Measurements from ENCODE around the gene TENM3. TPM values are rescaled to one million over a fixed set of nuclear protein-coding genes. Genes with fewer than 3 reads are reported as not detected.
A peak's percentile ranks its signal among the peaks of the same experiment; 100 is the strongest.

TENM3 gene
- total and polyA plus RNA-seq, 2 donors (not counting 3 experiments of a cell fraction or from before 2014, with no cell fraction given) = 3.2 to 6.2 TPM

DNA sequence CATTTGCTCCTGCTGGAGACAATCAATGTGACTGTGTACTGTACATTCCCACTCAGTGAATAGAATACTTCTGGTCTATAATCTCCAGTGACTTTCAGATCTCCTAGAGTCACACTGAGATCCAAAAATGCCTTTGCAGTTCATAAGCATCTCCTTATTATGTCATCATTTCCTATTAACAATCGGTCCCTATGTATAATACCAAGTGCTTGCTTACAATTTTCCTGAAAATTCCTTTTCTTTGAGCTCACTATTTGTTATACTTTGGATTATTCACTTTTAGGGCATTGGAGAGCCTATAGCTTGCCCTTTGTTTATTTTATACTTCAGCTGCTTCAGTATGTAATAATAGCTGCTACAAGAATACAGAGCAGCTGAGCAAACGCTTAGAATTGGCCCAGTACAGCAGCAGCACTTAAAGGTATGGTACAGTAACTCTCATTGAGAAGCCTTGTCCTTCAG is 361.0 kb downstream of the TENM3 start:
- Histone ChIP-seq H3K4me3 (replicated peaks in 1 of 3; ENCODE audit: insufficient read depth in 1 of 3, low read depth in 1 of 3, low read length in 3 of 3) (peak overlapping the region in 1 of 3 experiments; percentile 43), H2AFZ (ENCODE audit: low read depth, low read length) (no peak overlapping the region), H3K9me3 (replicated peaks; ENCODE audit: control insufficient read depth, insufficient read depth, low read length) (no peaks in the 10 kb centered on the region), H3K4me2 (ENCODE audit: insufficient read depth, low read length) (peak overlapping the region; percentile 94), H3K79me2 (ENCODE audit: control insufficient read depth, insufficient read depth, low read length) (no peaks in the 10 kb centered on the region), H3K36me3 (ENCODE audit: control insufficient read depth in 2 of 2, extremely low read depth in 1 of 2, insufficient read depth in 2 of 2, low read length in 2 of 2) (no peaks in the 10 kb centered on the region), H3K9me1 (replicated peaks; ENCODE audit: control insufficient read depth, extremely low read depth, insufficient read depth, low read length) (no peaks in the 10 kb centered on the region), H4K20me1 (replicated peaks; ENCODE audit: control insufficient read depth, extremely low read depth, insufficient read depth, low read length) (no peaks in the 10 kb centered on the region), H3K9ac (replicated peaks; ENCODE audit: extremely low read depth, insufficient read depth, low read length) (peak overlapping the region; percentile 93), H3K27ac (ENCODE audit: insufficient read depth, low read depth, low read length) (peak overlapping the region; percentile 99), H3K27me3 (ENCODE audit: control insufficient read depth in 2 of 2, insufficient read depth in 2 of 2, low read length in 2 of 2) (no peaks in the 10 kb centered on the region), H3K4me1 (ENCODE audit: control insufficient read depth, extremely low read depth, insufficient read depth, low read length) (peaks cover 30% of the 10 kb centered on the region)
- DNase-seq (ENCODE audit: low read depth, low spot score) (peak; percentile 88), FAIRE-seq (peak; percentile 81)
- CTCF ChIA-PET = interaction anchor here (0.7 to 3.2 kb wide), 8 partner anchors 10 to 202 kb away, joined by 3 to 22 read pairs (median 4); no protein-coding TSS in a partner anchor
- POLR2A ChIA-PET = interaction anchor here (0.6 to 3.3 kb wide), 3 partner anchors 11 to 148 kb away, joined by 3 to 37 read pairs (median 5); no protein-coding TSS in a partner anchor
- dilution Hi-C loops (cut with MboI; ENCODE audit: extremely low pct_ligation_motif_present, low sequenced_read_pairs) (no loop called here), intact Hi-C loops (cut with micrococcal nuclease) (loop anchor here (1.0 to 10.0 kb wide), 6 partner anchors 10 to 901 kb away; partner anchors contain the start of gene ING2)
- BruUV-seq (replicated peaks) = no TSS peak
- no peak for TF ChIP-seq EZH2 (IDR thresholded peaks at IDR 0.05; ENCODE audit: borderline replicate concordance, low read depth, low read length, severe bottlenecking)
- TF ChIP-seq GATA2 (IDR thresholded peaks at IDR 0.05; ENCODE audit: insufficient read depth, insufficient read length, low read depth, low read length) = no peak
- TF ChIP-seq MYC (IDR thresholded peaks at IDR 0.05; ENCODE audit: low read depth, low read length) = no peak
- TF ChIP-seq FOS (IDR thresholded peaks at IDR 0.05; ENCODE audit: borderline replicate concordance, insufficient read depth, low read length) = peak; percentile 75
- peak; percentile 61 for TF ChIP-seq POLR2A (IDR thresholded peaks at IDR 0.05; ENCODE audit: low read depth, low read length)
- TF ChIP-seq, protein P1, sequence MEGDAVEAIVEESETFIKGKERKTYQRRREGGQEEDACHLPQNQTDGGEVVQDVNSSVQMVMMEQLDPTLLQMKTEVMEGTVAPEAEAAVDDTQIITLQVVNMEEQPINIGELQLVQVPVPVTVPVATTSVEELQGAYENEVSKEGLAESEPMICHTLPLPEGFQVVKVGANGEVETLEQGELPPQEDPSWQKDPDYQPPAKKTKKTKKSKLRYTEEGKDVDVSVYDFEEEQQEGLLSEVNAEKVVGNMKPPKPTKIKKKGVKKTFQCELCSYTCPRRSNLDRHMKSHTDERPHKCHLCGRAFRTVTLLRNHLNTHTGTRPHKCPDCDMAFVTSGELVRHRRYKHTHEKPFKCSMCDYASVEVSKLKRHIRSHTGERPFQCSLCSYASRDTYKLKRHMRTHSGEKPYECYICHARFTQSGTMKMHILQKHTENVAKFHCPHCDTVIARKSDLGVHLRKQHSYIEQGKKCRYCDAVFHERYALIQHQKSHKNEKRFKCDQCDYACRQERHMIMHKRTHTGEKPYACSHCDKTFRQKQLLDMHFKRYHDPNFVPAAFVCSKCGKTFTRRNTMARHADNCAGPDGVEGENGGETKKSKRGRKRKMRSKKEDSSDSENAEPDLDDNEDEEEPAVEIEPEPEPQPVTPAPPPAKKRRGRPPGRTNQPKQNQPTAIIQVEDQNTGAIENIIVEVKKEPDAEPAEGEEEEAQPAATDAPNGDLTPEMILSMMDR (IDR thresholded peaks at IDR 0.05; ENCODE audit: extremely low read depth in 1 of 2, insufficient read depth in 1 of 2, low read depth in 1 of 2, low read length in 2 of 2) = no peak
- TF ChIP-seq, protein P2, sequence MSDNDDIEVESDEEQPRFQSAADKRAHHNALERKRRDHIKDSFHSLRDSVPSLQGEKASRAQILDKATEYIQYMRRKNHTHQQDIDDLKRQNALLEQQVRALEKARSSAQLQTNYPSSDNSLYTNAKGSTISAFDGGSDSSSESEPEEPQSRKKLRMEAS (IDR thresholded peaks at IDR 0.05; ENCODE audit: insufficient read depth, insufficient read length) = no peak
- peak; percentile 9 for TF ChIP-seq POLR2AphosphoS5 (IDR thresholded peaks at IDR 0.05; ENCODE audit: insufficient read depth, low read depth, low read length)
- TF ChIP-seq JUN (IDR thresholded peaks at IDR 0.05; ENCODE audit: borderline replicate concordance, insufficient read depth, insufficient read length, low read depth) = peak; percentile 94
